Neutrophil (primary cell): ENCODE results near the gene CCDC88C.
A peak's percentile ranks its signal among the peaks of the same experiment; 100 is the strongest.

Experiments
- H3K27ac ChIP-seq: fragments of 200-600 bp; sonication (generic); 2 replicates; pipeline ENCODE4 v1.5.1; 2016; ENCODE audit warnings: mild to moderate bottlenecking, moderate library complexity
- H3K27me3 ChIP-seq: fragments of 200-600 bp; sonication (generic); 2 replicates; pipeline ENCODE4 v1.6.0; 2016; ENCODE audit warnings: mild to moderate bottlenecking
- H3K36me3 ChIP-seq: fragments of 200-600 bp; sonication (generic); 2 replicates; pipeline ENCODE4 v1.5.1; 2017
- H3K4me1 ChIP-seq, 2 experiments: fragments of 200-600 bp in 1 of 2; sonication (generic) in 1 of 2; 1 replicate in 1 of 2; 2 replicates in 1 of 2; pipeline versions ENCODE4 v1.5.1 to v1.6.1; 2013 to 2016; ENCODE audit warnings: low read depth in 1 of 2, low read length in 1 of 2, mild to moderate bottlenecking in 1 of 2, moderate library complexity in 1 of 2; ENCODE audit not compliant: control insufficient read depth in 1 of 2, insufficient read depth in 1 of 2
- H3K4me3 ChIP-seq, 2 experiments: fragments of 200-600 bp in 1 of 2; sonication (generic) in 1 of 2; 1 replicate in 1 of 2; 2 replicates in 1 of 2; pipeline ENCODE4 v1.5.1; 2013 to 2016; ENCODE audit warnings: low read depth in 1 of 2, low read length in 1 of 2, mild to moderate bottlenecking in 1 of 2, moderate library complexity in 1 of 2
- H3K9me3 ChIP-seq: fragments of 200-600 bp; sonication (generic); 2 replicates; pipeline ENCODE4 v1.5.1; 2016
- CTCF ChIP-seq: fragments of 200-600 bp; sonication (generic); IDR thresholded peaks from 2 replicates; pipeline ENCODE4 v1.5.1; 2016; ENCODE audit warnings: antibody characterized with exemption

The CCDC88C gene

DNA sequence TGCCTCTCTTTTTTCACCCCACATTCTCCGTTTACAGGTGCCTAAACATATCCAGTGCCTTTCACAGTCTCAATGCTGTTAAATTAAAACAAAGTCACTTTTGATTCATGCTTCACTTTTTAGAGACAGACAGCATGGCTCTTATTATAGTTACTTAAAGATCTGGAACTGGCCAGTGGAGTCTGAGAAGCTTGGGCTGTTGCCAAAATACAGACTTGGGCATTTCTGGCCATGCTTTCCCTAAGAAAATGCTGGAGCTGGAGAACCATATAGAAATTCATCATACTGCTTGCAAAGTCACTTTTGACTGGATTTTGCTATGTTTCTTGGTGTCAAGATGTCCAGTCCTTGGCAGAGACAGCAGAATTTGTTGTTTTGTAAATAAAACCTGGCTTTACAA lies 161.0 kb downstream of the CCDC88C start:
- no peak overlapping the region for H3K27ac ChIP-seq
- H3K36me3 ChIP-seq: no peaks in the 10 kb centered on the region
- no peak for TF ChIP-seq CTCF
- H3K27me3 ChIP-seq: peaks cover 41% of the 10 kb centered on the region
- H3K4me1 ChIP-seq: peaks cover 30 to 35% of the 10 kb centered on the region in 2 experiments
- no peaks in the 10 kb centered on the region for H3K9me3 ChIP-seq
- H3K4me3 ChIP-seq: no peak overlapping the region

DNA sequence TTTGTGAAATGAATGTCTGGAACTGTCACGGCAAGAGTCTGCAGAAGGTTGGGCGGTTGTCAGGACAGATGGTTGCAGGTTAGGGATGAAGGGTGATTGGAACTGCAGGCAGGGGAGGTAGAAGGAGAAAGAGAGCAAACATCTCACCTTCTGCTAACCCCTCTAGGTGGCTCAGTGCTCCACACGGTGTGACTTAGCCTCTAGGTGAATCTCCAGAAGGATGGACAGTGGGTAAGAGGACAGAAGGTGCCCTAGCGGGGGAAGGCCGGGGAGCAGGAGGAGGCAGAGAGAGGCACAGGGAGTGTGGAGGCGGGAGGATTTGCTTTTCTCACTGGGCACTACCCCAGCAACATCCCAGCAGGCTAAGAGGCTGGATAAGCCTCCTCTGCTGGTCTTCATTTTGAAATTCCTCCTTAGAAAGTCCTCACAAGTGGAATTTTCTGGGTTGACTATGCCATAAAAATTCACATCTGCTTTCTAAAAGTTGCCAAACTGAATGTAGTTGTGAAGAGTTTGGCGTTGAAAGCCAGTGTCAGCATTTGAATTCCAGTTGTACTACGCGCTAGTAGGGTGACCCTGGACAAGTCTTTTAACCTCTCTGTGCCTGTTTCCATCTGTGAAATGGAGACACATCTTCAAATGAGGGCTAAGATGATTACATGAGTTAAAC lies 162.5 kb downstream of the CCDC88C start:
- Histone ChIP-seq H3K36me3 (no peaks in the 10 kb centered on the region), H3K4me3 (no peak overlapping the region), H3K4me1 (peaks cover 45 to 46% of the 10 kb centered on the region in 2 experiments), H3K27ac (no peak overlapping the region), H3K27me3 (peaks cover 41% of the 10 kb centered on the region), H3K9me3 (no peaks in the 10 kb centered on the region)
- TF ChIP-seq CTCF: no peak

GRCh38 chr14:91254461-91254860 lies 163.2 kb downstream of the CCDC88C start:
- Histone ChIP-seq H3K27ac (peak overlapping the region; percentile 70), H3K4me1 (peaks cover 52 to 53% of the 10 kb centered on the region in 2 experiments), H3K9me3 (no peaks in the 10 kb centered on the region), H3K27me3 (peaks cover 37% of the 10 kb centered on the region), H3K4me3 (peak overlapping the region in 1 of 2 experiments; percentile 66), H3K36me3 (no peaks in the 10 kb centered on the region)
- TF ChIP-seq CTCF: no peak

DNA sequence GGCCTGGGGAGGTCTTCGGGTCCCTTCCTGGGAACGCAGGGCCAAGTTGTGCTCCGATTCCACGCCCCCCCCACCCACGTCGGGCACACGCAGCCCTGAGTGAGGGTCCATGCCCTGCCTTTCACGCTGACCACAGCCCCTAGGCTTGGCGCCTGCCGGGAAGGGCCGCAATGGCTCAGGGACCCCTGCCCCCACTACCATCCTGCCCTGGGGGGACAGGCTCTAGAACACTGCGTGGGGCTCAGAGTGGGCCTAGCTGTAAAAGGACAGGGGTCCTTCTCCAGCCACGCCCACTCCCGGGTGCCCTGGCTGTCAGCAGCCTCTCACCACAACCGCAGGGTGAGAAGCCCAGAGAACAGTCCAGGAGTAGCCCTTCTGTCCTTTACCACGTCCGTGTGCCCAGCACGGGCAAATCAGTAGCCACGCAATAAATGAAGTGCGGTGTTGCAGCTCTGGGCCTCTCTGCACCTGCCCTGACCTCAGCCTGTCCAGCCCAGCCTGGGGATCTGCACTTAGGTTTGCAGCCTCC lies 163.8 kb downstream of the CCDC88C start:
- Histone ChIP-seq H3K27ac (peak overlapping the region; percentile 70), H3K27me3 (peaks cover 31% of the 10 kb centered on the region), H3K4me3 (peak overlapping the region; percentile 65 to 66), H3K36me3 (no peaks in the 10 kb centered on the region), H3K4me1 (peaks cover 58 to 59% of the 10 kb centered on the region in 2 experiments), H3K9me3 (no peaks in the 10 kb centered on the region)
- no peak for TF ChIP-seq CTCF

GRCh38 chr14:91252871-91253794 lies 164.5 kb downstream of the CCDC88C start:
- Histone ChIP-seq H3K4me1 (peaks cover 62 to 63% of the 10 kb centered on the region in 2 experiments), H3K36me3 (no peaks in the 10 kb centered on the region), H3K9me3 (no peaks in the 10 kb centered on the region), H3K27ac (peak overlapping the region; percentile 70), H3K27me3 (peaks cover 24% of the 10 kb centered on the region), H3K4me3 (peak overlapping the region; percentile 65 to 66)
- TF ChIP-seq CTCF: no peak
